Uterus (tissue), 2 donors: ENCODE data around the gene TMEM164.

Source experiments
- POLR2A ChIP-seq, 2 donors: fragments of 450-650 bp; IDR thresholded peaks; one replicate each; pipeline ENCODE4 v1.6.1; 2016; ENCODE audit warnings: antibody characterized with exemption in 2 of 2, mild to moderate bottlenecking in 1 of 2, moderate library complexity in 1 of 2
- TF ChIP-seq, protein P1 (sequence below), 4 experiments: fragments of 200-600 bp in 2 of 4; fragments of 450-650 bp in 2 of 4; sonication (generic) in 2 of 4; IDR thresholded peaks; one replicate each; pipeline ENCODE4 v1.5.1; 2016 to 2019; ENCODE audit warnings: antibody characterized with exemption in 4 of 4, mild to moderate bottlenecking in 2 of 4, moderate library complexity in 1 of 4

DNA sequence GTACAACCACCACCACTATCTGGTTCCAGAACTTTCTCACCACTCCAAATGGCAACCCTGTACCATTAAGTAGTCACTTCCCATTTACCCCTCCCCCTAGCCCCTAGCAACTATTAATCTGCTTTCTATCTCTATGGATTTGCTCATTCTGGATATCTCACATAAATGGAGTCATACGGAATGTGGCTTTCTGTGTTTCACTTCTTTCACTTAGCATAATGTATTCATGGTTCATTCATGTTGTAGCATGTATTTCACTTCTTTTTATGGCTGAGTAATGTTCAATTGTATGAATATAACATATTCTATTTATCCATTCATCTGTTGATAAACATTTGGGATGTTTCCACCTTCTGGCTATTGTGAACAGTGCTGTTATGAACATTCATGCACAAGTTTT, 210.3 kb downstream of the TMEM164 start:
- TF ChIP-seq POLR2A (IDR thresholded peaks at IDR 0.05): no peak
- TF ChIP-seq, protein P1, sequence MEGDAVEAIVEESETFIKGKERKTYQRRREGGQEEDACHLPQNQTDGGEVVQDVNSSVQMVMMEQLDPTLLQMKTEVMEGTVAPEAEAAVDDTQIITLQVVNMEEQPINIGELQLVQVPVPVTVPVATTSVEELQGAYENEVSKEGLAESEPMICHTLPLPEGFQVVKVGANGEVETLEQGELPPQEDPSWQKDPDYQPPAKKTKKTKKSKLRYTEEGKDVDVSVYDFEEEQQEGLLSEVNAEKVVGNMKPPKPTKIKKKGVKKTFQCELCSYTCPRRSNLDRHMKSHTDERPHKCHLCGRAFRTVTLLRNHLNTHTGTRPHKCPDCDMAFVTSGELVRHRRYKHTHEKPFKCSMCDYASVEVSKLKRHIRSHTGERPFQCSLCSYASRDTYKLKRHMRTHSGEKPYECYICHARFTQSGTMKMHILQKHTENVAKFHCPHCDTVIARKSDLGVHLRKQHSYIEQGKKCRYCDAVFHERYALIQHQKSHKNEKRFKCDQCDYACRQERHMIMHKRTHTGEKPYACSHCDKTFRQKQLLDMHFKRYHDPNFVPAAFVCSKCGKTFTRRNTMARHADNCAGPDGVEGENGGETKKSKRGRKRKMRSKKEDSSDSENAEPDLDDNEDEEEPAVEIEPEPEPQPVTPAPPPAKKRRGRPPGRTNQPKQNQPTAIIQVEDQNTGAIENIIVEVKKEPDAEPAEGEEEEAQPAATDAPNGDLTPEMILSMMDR (IDR thresholded peaks at IDR 0.05): no peak
